Measurements from ENCODE around the gene DUSP5.

DUSP5 gene

DNA sequence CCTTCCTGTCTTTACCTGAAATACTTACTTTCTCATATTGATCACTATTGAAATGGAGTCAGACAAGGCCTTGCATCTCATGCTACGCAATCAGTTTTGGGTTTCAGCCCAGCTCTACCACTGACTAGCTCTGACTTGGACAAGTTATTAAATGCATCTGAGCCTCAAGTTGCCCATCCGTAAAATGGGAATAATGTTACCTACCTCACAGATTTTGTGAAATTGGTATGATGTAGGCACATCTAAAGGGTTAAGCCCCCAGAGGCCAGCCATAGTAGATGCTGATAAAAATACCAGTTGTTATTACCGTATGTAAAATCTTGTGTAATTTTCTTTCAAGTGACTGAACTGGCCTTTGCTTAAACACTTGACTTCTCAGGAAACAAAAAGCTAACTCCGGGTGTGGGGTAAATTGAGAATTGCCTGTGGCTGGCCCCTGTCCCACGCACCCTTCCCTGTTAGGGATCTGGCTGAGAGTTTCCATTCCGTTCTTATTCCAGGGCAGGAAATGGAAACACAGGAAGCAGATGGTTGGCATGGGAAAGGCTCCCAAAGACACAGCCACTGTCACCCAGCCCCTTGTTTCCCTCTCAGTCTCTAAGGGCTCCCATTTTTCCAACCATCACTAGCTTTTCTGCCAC is 7.5 kb downstream of the DUSP5 start:
- H3K4me3 ChIP-seq (ENCODE audit: control insufficient read depth, low read depth, low read length) = no peak overlapping the region
- no peak for DNase-seq (ENCODE audit: low read depth)
- TF ChIP-seq CTCF (IDR thresholded peaks at IDR 0.05; ENCODE audit: control insufficient read depth, insufficient read depth, low read depth, low read length, missing control alignments) = no peak

DNA sequence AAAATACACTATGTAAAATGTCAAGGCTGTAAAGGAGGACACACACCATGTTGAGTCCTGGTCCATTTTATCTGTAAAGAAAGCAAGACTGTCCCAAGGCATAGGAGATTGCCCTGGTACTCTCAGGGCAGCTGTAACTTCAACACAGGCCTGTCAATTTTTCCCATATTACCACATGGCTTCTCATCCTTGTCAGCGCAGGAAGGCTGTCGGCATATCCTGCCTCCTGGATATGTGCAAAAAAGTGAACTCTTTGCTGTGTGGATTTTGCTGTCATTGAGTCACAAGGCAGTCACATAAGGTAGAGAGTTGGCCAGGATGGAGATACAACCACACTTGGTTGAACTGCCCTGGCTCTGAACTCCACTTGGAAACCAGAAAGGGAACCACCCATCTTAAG is 8.7 kb downstream of the DUSP5 start:
- H3K4me3 ChIP-seq (ENCODE audit: control insufficient read depth, low read depth, low read length) = no peak overlapping the region
- TF ChIP-seq CTCF (IDR thresholded peaks at IDR 0.05; ENCODE audit: control insufficient read depth, insufficient read depth, low read depth, low read length, missing control alignments) = no peak
- DNase-seq (ENCODE audit: low read depth) = no peak

GRCh38 chr10:110507346-110507745 is 9.6 kb downstream of the DUSP5 start:
- no peak for DNase-seq (ENCODE audit: low read depth)
- TF ChIP-seq CTCF (IDR thresholded peaks at IDR 0.05; ENCODE audit: control insufficient read depth, insufficient read depth, low read depth, low read length, missing control alignments) = no peak

DNA sequence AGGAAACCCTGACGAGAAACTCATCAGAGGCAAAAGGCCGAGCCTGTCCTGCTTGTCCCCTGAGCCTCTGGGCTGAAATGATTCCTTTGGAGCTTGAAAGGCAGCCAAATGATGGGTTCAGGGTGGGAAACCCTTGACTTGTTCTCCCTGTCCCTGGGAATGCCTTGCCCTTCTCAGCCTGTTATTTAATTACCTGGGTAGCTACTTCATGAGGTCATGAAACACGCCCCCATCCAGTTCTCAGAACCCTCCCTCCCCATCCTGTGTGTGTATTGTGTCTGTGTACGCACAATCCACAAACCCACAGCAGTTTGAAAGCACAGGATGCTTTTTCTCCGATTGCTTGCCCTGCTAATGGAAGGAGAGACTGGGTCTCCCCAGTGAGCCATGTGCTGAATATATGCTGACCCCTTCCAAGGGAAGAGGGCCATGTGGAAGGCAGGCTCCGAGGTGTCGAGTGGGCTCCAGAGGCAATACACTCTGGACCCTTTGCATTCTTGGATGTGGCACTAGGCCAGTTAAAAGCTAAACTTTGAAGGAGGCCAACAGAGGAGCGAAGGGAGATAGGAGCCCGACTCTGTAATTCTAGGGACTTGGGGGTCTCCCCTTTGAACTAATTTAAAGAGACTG is 10.6 kb downstream of the DUSP5 start:
- no peak for DNase-seq (ENCODE audit: low read depth)
- H3K4me3 ChIP-seq (ENCODE audit: control insufficient read depth, low read depth, low read length) = no peak overlapping the region
- no peak for TF ChIP-seq CTCF (IDR thresholded peaks at IDR 0.05; ENCODE audit: control insufficient read depth, insufficient read depth, low read depth, low read length, missing control alignments)

More at GRCh38 chr10:110507346-110507745, 9.6 kb downstream of the DUSP5 start:
- no peak overlapping the region for H3K4me3 ChIP-seq (ENCODE audit: control insufficient read depth, low read depth, low read length)

- no peak for TF ChIP-seq CTCF (IDR thresholded peaks at IDR 0.05; ENCODE audit: control insufficient read depth, insufficient read depth, low read depth, low read length, missing control alignments)
- no peak for DNase-seq (ENCODE audit: low read depth)
- H3K4me3 ChIP-seq (ENCODE audit: control insufficient read depth, low read depth, low read length) = no peak overlapping the region
Measured at GRCh38 chr10:110508806-110509544, 11.3 kb downstream of the DUSP5 start.

- TF ChIP-seq CTCF (IDR thresholded peaks at IDR 0.05; ENCODE audit: control insufficient read depth, insufficient read depth, low read depth, low read length, missing control alignments) = no peak
- no peak overlapping the region for H3K4me3 ChIP-seq (ENCODE audit: control insufficient read depth, low read depth, low read length)
- DNase-seq (ENCODE audit: low read depth) = no peak
Measured at GRCh38 chr10:110509560-110509959, 11.9 kb downstream of the DUSP5 start.

Measured in AG09309 (cell line).